GM19328 (cell line): ENCODE measurements around the gene PDCD11.
"Not testable (repeated sequence)": the region's sequence is repeated elsewhere in the genome, so short reads cannot be mapped to it uniquely, and the experiment has no call there.

Source experiments
- ATAC-seq: cut with Tn5 transposase; IDR thresholded peaks from one replicate; pipeline ENCODE4 v1.9.1; 2021; ENCODE audit warnings: mild to moderate bottlenecking, moderate library complexity; ENCODE audit not compliant: unreplicated experiment

PDCD11 gene

DNA sequence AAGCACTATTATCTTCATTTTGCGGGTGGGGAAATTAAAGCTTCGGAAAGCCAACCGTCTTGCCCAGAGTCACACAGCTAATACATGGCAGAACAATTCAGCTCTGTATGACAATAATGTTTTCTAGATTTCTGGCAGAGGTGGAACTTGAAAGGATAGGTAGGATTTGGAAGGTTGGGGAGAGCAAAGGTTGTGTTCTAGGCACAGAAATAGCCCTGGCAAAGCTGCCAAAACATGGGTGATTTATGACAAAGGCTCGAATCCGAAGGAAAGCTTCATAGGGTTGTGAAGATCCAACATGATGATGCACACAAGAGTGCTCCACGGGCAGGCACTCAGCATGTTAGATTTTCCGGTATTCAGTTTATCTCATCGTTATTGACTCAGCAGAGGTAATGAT lies 19.2 kb downstream of the PDCD11 start:
- no peak for ATAC-seq

DNA sequence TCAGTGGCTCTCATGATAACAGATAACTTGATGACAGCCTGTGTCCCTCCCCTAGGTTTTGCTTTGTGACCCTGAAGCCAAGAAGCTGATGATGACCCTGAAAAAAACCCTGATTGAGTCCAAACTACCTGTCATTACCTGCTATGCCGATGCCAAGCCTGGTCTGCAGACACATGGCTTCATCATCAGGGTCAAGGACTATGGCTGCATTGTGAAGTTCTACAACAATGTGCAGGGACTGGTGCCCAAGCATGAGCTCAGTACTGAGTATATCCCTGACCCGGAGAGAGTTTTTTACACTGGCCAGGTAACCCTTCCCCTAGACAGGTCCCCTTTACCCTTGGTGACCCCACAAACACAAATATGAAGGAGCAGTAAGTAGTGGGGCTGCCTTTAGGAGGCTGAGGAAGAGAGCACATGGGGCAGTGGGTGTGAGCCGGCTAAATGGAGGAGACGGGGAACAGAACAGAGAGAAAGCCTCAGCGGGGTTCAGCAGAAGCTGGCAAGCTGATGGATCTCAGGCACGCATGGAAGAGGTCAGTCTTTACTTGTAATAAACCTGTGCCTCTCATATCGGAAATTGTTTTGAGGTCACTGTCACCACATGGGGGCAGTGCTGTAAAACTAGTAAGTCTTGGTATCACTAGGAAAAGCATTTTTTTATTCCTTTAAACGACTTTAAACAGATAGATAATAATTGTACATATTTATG lies 20.2 kb downstream of the PDCD11 start:
- ATAC-seq = no peak

DNA sequence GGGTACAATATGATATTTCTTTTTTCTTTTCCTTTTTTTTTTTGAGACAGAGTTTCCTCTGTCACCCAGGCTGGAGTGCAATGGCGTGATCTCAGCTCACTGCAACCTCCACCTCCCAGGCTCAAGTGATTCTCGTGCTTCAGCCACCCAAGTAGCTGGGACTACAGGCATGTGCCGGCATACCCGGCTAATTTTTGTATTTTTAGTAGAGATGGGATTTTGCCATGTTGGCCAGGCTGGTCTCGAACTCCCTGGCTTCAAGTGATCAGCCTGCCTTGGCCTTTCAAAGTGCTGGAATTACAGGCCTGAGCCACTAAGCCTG lies 20.7 kb downstream of the PDCD11 start:
- ATAC-seq = not testable (repeated sequence)

DNA sequence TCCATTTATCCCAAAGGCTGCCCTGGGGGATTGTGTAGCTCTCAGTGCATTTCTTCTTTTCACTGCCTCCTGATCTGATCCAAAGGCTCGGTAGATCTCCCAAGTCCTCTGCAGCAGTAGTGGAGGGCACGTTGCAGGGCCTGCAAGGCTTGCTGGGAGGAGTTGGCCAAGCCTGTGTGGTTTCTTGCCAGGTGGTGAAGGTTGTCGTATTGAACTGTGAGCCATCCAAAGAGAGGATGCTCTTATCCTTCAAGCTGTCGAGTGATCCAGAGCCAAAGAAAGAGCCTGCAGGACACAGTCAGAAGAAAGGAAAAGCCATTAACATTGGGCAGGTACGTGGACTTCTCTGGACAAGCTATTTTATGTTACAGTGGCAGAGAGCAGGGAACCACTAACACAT lies 21.2 kb downstream of the PDCD11 start:
- no peak for ATAC-seq

DNA sequence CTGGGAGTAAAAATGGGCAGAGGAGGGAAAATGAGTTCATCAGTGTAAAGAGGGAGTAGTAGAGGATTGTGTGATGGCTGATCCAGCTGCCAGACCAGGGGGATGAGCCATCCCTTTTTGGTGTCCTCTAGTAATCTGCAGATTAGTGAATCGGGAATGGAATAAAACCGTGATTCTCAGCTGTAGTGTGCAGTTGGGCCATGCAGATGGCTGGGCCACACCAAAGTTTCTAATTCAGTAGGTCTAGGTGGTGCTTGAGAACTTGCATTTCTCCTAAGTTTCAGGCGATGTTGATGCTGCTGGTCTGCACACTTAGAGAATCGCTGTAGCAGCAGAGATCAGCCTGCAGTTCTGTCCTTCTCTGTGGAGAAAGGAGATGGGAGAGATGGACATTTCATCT lies 22.7 kb downstream of the PDCD11 start:
- no peak for ATAC-seq

DNA sequence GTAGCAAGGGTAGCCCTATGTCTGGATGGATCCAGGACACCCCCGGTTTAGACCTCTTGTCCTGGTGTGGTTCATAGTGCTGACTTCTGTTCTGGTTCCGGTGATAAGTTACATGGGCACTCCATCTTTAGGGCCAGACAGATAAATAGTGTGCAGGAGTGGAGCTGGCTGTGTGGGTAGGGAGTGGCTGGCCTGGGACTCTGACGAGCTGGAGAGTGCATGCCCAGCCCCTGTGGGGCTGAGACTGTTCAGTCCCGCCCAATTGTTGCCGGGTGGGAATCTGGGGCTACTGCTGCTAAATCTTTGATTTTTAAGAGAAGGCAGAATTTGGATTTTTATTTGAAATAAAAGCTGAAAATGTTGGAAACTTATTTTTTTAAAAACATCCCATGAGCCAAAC lies 27.3 kb downstream of the PDCD11 start:
- ATAC-seq = no peak

DNA sequence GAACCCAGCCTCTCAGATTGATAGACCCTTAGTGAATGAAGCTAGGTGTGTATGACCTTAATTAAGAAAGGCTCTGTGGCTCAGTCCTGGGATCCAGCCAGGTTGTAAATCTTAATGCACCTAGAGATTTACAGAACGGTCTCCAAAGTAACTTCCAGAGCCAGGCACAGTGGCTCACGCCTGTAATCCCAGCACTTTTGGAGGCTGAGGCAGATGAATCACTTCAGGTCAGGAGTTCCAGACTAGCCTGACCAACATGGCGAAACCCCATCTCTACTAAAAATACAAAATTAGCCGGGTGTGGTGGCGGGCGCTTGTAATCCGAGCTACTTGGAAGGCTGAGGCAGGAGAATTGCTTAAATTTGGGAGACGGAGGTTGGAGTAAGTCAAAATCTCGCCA lies 31.4 kb downstream of the PDCD11 start:
- no peak for ATAC-seq

DNA sequence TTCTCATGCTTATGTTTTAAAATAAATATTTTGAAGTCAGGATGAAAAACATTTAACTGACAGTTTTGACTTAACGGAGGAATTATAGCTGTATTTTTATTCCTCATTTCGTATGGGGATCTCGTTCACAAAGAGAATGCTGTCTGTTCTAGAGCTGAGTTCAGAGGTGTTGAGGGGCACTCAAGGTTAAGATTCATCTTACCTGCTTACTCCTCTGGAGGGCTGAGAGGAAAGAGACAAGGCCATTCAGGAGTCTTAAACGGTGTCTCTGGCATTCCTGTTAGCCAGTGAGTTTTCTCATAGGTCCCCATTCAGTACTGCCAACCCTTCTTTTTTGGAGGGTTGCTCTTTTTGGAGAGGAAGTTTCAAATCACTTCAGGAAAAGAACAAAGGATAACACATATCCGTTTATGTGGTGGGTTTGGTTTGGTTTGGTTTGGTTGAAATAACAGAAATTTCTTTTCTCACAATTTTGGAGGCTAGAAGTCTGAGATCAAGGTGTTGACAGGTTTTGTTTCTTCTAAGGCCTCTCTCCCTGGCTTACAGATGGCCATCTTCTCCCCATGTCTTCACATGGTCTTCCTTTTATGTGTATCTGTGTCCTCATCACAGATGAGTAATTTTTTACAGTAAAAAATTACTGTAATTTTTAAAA lies 32.7 kb downstream of the PDCD11 start:
- ATAC-seq = no peak

DNA sequence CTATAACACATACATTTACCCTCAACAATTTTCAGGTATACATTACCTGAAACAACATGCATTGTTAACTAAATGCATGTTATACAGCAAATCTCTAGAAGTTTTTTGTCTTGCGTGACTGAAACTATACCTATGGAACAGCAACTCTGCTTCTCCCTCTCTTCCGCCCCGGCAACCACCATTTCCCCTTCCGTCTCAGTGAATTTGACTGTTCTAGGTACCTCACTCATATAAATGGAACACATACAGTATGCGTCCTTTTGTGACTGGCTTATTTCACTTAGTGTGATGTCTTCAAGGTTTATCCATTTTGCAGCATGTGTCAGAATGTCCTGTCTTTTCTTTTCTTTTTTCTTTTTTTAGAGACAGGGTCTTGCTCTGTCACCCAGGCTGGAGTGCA lies 33.2 kb downstream of the PDCD11 start:
- ATAC-seq = no peak

DNA sequence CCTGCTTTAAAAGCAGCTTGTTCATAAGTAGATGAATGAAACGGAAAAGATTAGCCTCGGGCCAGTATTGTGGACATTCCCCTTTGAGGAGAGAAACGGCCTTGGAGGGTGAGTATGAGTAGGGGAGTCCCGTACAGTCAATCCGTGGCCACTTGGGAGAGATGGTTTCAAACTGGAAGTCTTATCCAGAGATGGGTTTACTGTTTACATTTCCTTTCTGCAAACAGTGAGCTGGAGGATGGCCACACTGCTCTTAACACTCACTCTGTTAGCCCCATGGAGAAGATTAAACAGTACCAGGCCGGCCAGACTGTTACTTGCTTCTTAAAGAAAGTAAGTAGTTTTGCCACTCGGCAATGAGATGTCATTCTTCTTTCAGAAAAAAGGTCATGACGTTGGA lies 35.5 kb downstream of the PDCD11 start:
- ATAC-seq = no peak

DNA sequence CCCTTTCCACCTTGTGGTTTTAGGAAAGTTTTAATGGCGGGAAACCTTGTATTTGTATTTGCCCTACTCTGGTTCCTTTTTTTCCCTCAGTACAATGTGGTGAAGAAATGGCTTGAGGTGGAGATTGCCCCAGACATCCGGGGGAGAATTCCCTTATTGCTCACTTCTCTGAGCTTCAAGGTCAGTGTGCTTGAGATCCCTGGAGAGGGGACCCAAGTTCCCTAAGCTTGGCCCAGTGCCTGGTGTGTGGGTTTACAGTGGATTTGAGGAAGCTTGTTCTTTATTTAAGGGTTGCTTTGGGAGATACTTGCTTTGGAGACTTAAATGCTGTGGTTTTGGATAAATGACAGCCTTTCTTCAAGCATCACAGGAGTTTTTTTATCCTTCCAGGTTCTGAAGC lies 37.4 kb downstream of the PDCD11 start:
- ATAC-seq = no peak

DNA sequence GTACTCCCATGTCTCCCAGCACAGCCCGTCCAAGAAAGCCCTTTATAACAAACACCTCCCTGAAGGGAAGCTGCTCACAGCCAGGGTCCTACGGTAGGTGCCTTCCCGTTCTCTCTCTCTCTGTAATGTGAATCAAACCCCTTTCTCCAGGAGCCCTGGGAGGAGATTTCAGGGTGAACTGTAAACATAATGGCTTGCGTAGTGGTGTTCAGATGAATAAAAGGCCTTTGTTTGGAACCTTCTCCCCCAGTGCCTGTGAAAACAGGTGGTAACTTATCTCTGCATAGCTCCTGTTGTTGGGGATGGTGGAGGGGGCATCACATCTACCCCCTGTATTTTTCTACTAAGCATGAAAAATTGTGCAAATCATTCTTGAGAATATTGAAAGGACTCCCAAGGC lies 43.4 kb downstream of the PDCD11 start:
- ATAC-seq = no peak

DNA sequence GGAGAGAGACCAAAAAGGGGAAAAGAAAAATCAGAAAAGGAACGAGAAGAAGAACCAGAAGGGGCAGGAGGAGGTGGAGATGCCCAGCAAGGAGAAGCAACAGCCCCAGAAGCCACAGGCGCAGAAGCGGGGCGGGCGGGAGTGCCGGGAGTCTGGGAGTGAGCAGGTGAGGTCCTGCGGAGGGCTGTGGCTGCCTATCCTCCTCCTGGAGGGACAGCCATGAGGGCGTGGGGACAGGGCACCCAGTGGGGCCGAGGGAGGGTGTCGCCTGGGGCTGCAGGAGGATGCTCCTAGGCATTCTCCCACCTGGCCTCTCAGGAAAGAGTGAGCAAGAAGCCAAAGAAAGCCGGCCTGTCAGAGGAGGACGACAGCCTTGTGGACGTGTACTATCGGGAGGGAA lies 44.0 kb downstream of the PDCD11 start:
- no peak for ATAC-seq

DNA sequence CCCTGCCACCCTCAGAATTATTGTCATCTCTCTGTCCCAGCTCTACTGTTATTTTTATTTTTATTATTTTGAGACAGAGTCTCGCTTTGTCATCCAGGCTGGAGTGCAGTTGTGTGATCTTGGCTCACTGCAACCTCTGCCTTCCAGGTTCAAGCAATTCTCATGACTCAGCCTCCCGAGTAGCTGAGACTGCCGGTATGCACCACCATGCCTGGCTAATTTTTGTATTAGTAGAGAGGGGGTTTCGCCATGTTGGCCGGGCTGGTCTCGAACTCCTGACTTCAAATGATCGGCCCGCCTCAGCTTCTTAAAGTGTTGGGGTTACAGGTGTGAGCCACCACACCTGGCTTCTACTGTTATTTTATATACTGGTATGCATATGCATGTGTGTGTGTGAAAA lies 44.8 kb downstream of the PDCD11 start:
- ATAC-seq = no peak

DNA sequence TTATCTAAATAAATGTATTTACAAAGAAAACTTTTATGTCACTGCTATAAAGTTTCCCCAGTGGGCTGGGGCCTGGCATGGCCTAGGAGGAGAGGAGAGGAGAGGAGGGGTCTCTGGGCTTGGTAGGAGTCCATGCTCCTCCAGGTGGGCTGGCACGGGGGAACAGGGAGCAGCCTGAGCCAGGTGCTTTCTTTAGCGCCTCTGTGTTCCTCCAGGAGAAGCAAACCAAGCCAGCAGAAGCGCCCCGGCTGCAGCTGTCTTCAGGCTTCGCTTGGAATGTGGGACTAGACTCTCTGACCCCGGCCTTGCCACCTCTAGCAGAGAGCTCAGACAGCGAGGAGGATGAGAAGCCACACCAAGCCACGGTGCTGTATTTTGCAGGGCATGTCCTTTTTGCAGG lies 45.2 kb downstream of the PDCD11 start:
- ATAC-seq = no peak

DNA sequence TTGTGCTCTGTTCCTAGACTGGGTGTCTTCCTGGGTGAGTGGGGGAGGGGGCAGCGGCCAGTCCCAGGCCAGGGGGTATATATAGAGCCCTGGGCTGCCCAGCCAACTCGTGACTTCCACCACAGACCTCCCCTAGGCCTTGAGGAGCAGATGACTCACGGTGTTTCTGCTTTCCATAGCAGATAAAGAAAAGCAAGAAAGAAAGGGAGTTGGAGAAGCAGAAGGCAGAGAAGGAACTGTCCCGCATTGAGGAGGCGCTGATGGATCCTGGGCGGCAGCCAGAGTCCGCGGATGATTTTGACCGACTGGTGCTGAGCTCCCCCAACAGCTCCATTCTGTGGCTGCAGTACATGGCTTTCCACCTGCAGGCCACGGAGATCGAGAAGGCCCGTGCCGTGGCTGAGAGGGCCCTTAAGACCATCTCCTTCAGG lies 45.6 kb downstream of the PDCD11 start:
- no peak for ATAC-seq

DNA sequence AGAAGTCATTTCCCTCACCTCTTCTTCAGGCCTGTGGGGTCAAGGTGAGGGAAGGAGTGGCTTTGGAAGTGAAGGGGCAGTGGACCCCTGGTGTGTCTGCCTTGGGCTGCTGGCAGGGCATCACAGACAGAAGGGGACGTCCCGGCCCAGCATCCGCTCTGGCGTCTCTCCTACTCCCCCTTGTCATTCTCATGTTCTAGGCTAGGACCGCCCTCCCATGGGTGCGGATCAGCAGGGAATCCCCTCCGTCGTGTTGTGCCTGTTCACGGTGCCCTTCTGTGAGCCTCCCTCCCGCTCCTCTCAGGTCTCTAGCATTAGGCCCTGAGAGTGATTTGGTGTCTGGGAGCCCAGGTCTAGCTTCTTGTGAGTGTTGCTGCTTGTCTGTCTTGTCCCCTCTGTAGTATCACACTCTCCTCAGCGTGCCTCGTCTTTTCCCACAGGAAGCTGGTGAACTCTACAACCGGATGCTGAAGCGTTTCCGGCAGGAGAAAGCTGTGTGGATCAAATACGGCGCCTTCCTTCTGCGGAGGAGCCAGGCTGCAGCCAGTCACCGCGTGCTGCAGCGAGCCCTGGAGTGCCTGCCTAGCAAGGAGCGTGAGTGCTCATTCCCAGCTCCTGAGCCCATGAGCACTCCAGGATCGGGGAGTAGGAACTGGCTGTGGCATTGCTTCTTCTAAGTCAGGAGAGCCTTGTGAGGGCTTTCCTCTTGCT lies 47.2 kb downstream of the PDCD11 start:
- ATAC-seq = no peak

DNA sequence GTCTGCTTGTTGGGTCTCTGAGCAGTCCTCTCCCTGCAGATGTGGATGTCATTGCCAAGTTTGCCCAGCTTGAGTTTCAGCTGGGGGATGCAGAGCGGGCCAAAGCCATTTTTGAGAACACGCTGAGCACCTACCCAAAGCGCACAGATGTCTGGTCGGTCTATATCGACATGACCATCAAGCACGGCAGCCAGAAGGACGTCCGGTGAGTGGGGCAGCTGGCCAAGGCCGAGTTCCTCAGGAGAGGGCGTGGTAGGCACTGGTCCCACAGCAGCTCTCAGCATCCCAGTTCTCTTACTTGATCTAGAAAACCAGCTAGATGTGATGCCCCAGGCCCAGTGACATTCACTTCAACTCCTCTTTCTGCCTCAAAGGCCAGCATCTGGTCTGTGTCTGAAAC lies 48.1 kb downstream of the PDCD11 start:
- ATAC-seq = no peak

DNA sequence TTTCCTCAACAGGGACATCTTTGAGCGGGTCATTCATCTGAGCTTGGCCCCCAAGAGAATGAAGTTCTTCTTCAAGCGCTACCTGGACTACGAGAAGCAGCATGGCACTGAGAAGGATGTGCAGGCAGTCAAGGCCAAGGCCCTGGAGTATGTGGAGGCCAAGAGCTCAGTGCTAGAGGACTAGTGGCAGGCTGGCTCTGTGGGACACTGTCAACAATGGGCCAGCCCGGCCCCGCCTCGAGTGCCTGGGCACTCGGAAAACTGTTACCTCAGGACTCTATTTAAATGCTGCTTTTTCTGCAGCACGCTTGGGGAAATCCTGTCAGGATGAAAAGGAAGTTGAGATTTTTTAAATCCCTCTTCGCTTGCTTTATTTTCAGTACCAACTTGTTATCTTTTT lies 48.9 kb downstream of the PDCD11 start:
- ATAC-seq = no peak

DNA sequence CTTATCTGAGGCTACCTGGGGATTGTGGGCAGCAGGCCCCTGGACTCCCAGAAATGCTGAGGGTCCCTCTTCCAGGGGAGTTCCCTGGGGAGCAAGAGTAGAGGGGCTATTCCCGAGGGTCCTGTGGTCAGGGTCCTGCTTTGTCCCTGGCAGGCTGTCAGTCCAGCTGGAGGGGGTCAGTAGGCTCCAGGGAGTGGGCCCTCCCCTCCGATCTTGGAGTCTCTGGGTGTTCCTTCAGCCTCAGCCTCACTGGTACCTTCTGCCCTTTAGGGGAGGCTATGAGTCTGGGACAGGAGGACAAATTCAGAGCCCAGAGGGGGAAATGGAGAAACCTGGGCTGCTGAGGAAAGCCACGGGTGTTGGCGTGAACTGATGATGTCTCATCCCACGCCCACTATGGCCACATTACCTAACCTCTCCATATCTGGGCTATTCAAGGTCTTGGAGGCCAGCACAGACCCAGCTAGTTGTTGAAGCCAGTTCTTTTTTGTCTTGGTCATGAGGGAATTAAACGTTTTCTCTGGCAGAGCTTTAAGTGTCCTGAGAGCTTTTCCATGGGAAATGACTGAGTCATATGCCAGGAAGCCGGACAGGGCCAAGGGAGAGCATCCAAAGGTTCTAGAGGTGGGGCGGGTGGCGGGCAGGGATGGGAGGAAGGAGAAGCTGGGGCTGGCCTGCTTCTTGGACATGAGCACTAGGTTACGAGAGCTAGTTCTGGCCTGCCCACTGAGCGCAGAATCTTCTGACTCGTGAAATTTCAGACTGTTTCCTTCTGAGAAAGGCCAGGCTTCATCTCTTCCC lies 49.5 kb downstream of the PDCD11 start:
- no peak for ATAC-seq

DNA sequence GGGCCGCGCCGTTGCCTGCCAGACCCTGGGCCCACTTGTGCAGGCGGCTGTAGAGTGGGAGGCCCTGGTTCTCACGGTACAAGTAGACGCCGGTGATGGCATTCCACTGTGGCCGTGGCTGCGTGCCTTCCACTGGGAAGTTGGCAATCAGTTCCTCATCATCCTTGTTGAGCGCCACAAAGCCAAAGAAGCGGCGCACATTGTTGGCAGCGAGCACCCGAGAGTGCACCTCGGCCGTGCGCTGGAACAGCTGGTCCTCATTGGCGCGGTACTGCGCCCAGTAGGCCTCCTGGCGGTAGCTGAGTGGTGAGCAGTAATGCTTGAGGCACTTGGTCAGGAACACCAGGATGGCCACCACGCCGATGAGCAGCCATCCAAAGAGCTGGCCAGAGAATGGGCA lies 50.8 kb downstream of the PDCD11 start:
- no peak for ATAC-seq

DNA sequence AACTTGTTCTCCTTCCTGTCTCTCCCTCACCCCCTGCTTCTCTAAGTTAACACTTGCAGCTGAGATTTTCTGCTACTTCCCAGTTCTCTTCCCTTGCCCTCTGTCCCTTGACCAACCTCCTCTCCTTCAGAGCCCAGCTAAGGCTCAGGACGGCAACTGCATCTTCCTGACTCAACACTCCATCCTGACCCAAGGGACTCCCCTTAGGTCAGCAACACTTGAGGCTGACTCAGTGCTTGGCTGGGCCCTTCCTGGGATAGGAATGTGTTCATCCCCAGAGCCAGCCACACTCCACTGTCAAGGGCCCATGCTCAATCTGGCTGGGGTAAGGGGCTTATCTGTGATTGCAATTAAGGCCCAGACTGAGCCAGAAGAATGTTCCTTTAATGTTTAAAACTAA lies 52.3 kb downstream of the PDCD11 start:
- ATAC-seq = no peak
